GM18867 (cell line): ENCODE data around the gene USH1G.
"Not testable (repeated sequence)": the region's sequence is repeated elsewhere in the genome, so short reads cannot be mapped to it uniquely, and the experiment has no call there.

Source experiments
- ATAC-seq: cut with Tn5 transposase; IDR thresholded peaks from one replicate; pipeline ENCODE4 v1.9.1; 2021; ENCODE audit warnings: mild to moderate bottlenecking, moderate library complexity; ENCODE audit not compliant: unreplicated experiment

The USH1G gene

GRCh38 chr17:74935585-74936469 is 12.8 kb upstream of the USH1G start, which contains the start of gene OTOP3:
Gene OTOP3 (plus strand): TSS chr17:74935898. CDS start chr17:74935922, 24 bp downstream.
- no peak for ATAC-seq

- no peak for ATAC-seq
Measured at GRCh38 chr17:74935048-74935447, 12.0 kb upstream of the USH1G start.

- no peak for ATAC-seq
Measured at GRCh38 chr17:74930535-74931036, 7.5 kb upstream of the USH1G start.

- no peak for ATAC-seq
Measured at GRCh38 chr17:74928786-74929185, 5.7 kb upstream of the USH1G start.

- no peak for ATAC-seq
Measured at GRCh38 chr17:74925242-74925641, 2.2 kb upstream of the USH1G start.

GRCh38 chr17:74924250-74924948 is 1.3 kb upstream of the USH1G start, which contains the start of gene OTOP2:
Gene OTOP2 (plus strand): TSS chr17:74924273. CDS start chr17:74924633, 360 bp downstream.
- ATAC-seq: no peak

- no peak for ATAC-seq
Measured at GRCh38 chr17:74923538-74924249, 639 bp upstream of the USH1G start.

GRCh38 chr17:74922172-74922571 is 883 bp downstream of the USH1G start:
- no peak for ATAC-seq

GRCh38 chr17:74921769-74922168 is 1.3 kb downstream of the USH1G start:
- ATAC-seq: no peak

- no peak for ATAC-seq
Measured at GRCh38 chr17:74921026-74921681, 1.9 kb downstream of the USH1G start.

GRCh38 chr17:74920642-74921025 is 2.4 kb downstream of the USH1G start:
- ATAC-seq: no peak

GRCh38 chr17:74920306-74920620 is 2.8 kb downstream of the USH1G start:
- no peak for ATAC-seq

GRCh38 chr17:74919440-74920305 is 3.4 kb downstream of the USH1G start:
- ATAC-seq: no peak

GRCh38 chr17:74918906-74919305 is 4.1 kb downstream of the USH1G start:
- ATAC-seq: no peak

GRCh38 chr17:74917430-74917829 is 5.6 kb downstream of the USH1G start:
- ATAC-seq: no peak

GRCh38 chr17:74916851-74917199 is 6.2 kb downstream of the USH1G start:
- no peak for ATAC-seq

GRCh38 chr17:74916136-74916850 is 6.8 kb downstream of the USH1G start:
- no peak for ATAC-seq

GRCh38 chr17:74911423-74911822 is 11.6 kb downstream of the USH1G start:
- ATAC-seq: not testable (repeated sequence)

GRCh38 chr17:74909097-74909496 is 14.0 kb downstream of the USH1G start:
- ATAC-seq: not testable (repeated sequence)
